SKM-1 treated with dmso at 0.1 percent for 144 hours (cell line): ENCODE data around the gene INTS13.
"Not testable (repeated sequence)": the region's sequence is repeated elsewhere in the genome, so short reads cannot be mapped to it uniquely, and the experiment has no call there.

Experiments
- DNase-seq: peaks from one replicate; lab custom pipeline; 2025; ENCODE audit not compliant: unreplicated experiment; lab: John Stamatoyannopoulos, UW

INTS13 gene

GRCh38 chr12:26870491-26871419 lies 67.0 kb downstream of the INTS13 start:
- DNase-seq = peak; percentile 26

GRCh38 chr12:26869908-26870459 lies 67.8 kb downstream of the INTS13 start:
- no peak for DNase-seq

- no peak for DNase-seq
Observed at GRCh38 chr12:26869104-26869494, 68.7 kb downstream of the INTS13 start.

- DNase-seq = no peak
Observed at GRCh38 chr12:26868447-26869103, 69.2 kb downstream of the INTS13 start.

GRCh38 chr12:26867080-26867479 lies 70.7 kb downstream of the INTS13 start:
- DNase-seq = peak; percentile 25

- no peak for DNase-seq
Observed at GRCh38 chr12:26863515-26863914, 74.3 kb downstream of the INTS13 start.

GRCh38 chr12:26862787-26863186 lies 75.0 kb downstream of the INTS13 start:
- DNase-seq = not testable (repeated sequence)

- no peak for DNase-seq
Observed at GRCh38 chr12:26861690-26862089, 76.1 kb downstream of the INTS13 start.

GRCh38 chr12:26857465-26858176 lies 80.2 kb downstream of the INTS13 start:
- DNase-seq = no peak

GRCh38 chr12:26855337-26855736 lies 82.4 kb downstream of the INTS13 start:
- no peak for DNase-seq
